Stimulated activated CD8-positive, alpha-beta memory T cell treated with anti-CD3 and anti-CD28 coated beads, Interleukin-4, amount 100 ng/mL, for 4 hours (primary cell): ENCODE results near the gene RNF166.

ENCODE experiments used
- DNase-seq, 2 donors: peaks; one replicate each; pipeline ENCODE4 v3.0.0-alpha.2; 2020; ENCODE audit warnings: low read depth in 2 of 2, low spot score in 1 of 2

The RNF166 gene

GRCh38 chr16:88694221-88695087 lies 11.8 kb downstream of the RNF166 start:
- DNase-seq, result no peak

DNA sequence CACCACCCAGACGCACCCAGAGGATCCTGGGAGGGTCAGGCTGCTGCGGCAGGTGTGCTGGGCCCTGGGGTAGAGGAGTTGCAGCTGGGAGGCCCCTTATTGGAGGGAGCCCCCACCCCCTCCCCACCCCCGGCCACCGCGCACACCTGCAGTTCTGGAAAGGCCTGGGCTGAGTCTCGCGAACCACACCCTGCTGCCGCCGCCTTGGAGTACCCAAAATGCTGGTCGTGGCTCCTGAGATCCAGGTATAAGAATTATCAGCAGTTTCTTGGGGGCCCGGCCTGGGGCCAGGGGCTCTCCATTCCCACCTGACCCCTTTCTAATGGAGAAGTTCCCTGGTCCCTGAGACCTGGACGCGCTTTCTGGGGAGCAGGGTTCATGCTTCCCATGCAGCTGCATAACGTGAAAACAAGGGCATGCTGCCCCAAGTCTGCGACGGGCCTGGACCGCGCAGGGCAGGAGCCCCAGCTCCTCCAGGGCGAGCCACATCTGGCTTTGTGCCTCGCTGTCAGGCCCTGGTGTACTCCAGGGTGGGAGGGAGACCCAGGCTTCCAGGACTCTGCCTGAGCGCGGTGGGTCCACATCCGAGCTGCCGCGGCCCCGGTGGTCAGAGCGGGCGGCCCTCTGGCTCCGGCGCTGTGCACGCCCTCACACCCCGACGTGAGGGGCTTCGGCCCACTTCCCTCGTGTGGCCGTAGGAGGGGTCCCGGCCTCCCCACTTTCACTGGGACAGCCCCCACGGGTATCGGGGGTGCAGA lies 12.6 kb downstream of the RNF166 start:
- DNase-seq, result no peak

GRCh38 chr16:88692861-88693260 lies 13.3 kb downstream of the RNF166 start:
- no peak for DNase-seq

DNA sequence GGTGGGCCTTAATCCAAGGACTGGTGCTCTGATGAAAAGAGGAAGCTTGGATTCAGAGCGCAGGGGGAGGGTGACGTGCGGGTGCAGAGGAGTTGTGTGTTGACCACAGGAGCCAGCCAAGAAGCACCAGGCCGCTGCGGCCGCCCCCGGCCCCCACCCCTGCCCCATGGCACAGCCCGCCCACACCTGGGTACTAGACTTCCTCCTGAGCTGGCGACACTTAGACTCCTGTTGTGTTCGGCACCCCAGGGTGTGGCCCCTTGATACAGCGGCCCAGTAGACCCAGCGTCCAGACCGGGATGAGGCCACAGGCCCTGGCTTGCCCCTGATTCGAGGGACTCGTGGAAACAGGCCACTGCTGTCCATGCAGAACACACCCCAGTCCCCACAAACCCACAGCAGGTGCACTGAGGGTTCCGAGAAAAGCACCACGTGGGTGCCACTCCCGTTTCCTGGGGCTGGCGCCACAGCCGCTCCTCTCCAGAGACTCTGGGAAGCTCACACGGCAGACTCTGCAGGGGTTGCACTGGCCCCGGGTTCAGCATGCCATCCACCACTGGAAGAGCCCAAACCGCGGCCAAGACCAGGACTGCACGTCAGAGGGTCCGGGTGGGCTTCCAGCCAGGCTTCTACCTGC lies 14.2 kb downstream of the RNF166 start:
- no peak for DNase-seq

DNA sequence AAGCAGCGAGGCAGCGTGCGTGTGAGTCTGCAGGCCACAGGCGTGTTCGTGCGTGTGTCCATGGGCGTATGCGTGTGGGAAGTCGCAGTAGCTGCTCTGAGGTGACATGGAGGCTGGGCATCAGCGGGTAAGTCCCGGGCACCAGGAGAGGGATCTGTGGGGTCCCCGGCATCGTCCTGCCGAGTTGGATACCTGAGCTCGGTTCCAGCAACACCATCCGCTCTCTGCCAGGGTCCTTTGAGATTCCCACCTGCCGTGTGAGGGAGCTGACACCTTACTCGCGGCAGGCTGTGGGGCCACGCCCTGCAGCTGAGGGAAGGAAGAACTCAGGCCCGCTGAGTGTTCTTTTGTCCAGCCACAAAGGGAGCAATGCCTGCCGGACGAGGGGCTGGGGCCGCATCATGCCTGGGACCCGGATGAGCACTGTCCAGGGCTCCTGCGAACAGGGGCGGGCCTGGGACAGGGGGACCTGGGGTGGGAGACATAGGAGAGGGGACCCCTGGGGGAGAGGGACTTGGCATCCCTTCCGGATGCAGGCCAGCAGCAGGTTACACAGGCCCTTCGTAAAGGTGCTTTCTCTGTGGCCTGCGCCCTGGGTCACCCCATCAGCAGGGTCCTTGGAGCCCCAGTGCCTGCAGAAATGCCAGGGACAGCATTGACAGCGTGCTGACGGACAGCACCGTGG lies 14.9 kb downstream of the RNF166 start:
- DNase-seq, result no peak

DNA sequence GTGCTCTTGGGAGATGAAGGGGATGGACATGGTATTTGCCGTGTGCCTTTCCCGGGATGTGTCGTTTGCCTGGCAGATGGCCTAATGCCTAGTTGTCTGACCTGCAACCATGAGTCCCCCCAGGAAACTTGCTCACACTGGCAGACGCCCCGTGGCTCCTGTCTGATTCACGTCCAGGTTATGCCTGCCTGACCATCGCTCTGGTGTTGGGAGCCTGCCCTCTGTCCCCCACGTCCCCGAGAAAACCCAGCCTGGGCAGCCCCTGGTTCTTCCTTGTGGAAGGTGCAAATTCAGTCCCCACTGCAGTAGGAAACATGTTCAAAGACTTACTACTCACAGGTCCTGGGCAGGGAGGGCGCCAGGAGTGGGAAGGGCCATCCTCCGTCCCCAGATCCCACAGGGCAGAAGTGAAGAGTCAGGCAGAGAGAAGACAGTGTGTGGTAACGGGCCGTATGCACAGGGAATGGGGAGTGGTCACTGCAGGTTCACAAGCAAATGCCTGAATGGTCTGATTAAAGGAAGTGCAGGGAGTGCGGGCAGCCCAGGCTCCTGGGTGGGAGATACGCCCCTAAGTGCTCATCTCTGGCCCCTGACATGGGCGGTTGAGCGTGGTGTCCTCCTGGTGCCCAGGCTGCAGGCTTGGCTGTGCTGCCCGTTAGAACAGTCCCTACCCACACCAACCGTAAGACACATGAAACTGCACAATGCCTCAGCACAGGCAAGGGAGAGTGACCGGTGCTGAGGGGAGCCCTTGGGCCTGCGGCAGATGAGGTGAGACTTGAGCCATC lies 15.7 kb downstream of the RNF166 start:
- no peak for DNase-seq

GRCh38 chr16:88688013-88688778 lies 18.0 kb downstream of the RNF166 start:
- no peak for DNase-seq

GRCh38 chr16:88687676-88688012 lies 18.6 kb downstream of the RNF166 start:
- no peak for DNase-seq

- no peak for DNase-seq
These were observed 19.0 kb downstream of the RNF166 start for GRCh38 chr16:88687254-88687576.

GRCh38 chr16:88686439-88687253 lies 19.6 kb downstream of the RNF166 start, which contains the start of gene SNAI3:
Gene SNAI3, minus strand, starts transcription at chr16:88686507. Its CDS starts 101 bp downstream, at chr16:88686406.
- peak in 1 of 2 donors; percentile 73 for DNase-seq

DNA sequence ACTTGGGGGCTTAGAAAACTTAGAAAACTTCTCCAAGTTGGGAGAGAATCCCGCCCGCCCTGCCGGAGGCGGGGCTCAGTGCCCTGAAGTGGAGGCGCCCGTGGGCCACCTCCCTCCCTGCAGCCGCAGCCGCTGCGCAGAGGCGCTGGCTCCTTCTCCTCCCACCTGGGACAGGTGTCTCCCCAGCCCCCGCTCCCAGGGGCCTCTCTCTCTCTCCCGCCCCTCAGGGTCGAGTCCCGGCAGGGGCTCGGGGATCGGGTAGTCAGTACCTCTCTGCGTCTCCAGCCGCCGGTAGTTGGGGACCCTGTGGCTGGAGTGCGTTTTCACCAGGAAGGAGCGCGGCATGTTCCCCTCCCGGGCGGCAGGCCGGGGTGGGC lies 20.2 kb downstream of the RNF166 start:
- no peak for DNase-seq

DNA sequence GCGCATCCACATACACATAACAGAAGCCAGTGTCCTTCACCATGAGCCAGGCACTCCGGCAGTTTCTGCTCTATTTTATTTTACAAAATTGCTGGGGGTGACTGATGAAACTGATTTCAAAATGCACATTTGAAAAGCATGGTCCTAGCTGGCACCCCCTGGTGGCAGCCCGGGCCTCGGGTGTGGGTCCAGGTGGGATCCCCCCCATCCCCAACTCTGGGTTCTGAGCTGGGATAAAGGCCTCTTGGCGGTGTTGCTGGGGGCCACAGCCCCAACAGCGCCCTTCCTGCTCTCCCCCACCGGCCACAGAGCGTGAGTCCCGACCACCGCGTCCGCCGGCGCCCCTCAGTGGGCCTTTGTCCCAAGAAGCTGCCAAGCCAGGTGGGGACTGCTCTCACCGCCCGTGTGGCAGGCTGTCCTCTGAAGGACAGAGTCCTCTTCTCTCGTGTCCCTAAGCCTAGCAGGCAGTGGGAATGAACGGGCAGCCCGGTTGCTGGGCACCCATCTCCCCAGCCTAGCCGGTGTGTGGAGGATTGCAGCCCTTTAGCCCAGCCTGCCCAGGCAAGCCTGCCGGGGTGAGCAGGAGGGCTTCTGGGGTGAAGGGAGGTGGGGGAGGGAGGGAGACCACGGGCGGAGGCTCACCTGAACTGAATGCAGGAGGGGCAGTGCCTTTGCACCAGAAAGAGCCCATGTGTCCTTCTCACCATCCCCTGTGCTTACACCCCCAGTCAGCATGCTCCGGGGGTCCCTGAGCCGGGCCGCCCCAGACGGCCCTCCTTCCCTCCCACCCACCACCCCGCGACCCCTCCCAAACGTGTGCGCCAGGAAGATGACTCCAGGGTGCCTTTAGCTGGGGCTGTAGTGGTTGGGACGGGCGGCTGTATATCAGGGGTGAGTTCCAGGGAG lies 20.8 kb downstream of the RNF166 start:
- DNase-seq, result no peak

DNA sequence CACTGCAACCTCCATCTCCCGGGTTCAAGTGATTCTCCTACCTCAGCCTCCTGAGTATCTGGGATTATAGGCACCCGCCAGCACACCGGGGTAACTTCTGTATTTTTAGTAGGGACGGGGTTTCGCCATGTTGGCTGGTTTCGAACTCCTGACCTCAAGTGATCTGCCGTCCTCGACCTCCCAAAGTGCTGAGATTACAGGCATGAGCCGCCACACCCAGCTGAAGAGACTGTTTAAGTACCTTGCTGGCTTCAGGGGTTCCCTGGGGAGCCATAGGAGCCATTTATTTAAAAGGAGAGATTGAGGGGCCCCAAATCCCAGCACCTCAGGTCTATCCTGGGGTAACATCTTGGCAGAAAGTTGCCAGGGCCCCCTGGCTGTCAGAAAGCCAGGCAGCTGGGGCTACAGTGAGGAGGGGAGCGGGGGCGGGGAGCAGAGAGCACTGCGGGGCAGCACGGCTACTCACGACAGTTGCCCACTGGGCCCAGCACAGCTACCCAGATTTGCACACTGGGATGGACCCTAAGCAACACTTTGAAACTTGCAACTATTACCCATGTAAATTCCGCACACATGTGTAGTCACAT lies 21.5 kb downstream of the RNF166 start:
- DNase-seq, result no peak

GRCh38 chr16:88681709-88682451 lies 24.3 kb downstream of the RNF166 start:
- no peak for DNase-seq

GRCh38 chr16:88681084-88681680 lies 25.0 kb downstream of the RNF166 start:
- DNase-seq, result no peak

- DNase-seq, result no peak
These were observed 25.6 kb downstream of the RNF166 start for GRCh38 chr16:88680554-88681083.
